CD4-positive, alpha-beta T cell treated with Interleukin-4 for 1 hour (primary cell): ENCODE data around the gene KCNMB2.

ENCODE experiments used
- DNase-seq, 2 donors: peaks; one replicate each; pipeline ENCODE4 v3.0.0-alpha.2; 2020 to 2022

The KCNMB2 gene

DNA sequence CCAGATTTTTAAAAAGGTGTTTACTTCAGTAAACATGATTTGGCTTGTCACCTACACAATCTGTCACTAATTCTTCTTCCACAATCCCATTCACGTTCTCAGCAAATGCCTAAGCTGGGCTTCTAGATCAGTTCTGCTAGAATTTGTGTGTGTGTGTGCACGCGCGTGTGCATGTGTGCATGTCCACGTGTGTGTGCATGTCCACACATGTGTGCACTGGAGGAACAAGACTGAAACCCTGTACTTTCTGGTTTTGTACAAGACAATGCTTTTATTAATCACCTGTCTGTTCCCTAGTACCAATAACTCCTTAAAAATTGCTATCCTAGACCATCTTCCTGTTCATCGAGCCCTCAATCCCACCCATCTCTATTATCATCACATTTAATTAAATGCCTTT, 229.2 kb downstream of the KCNMB2 start:
- no peak for DNase-seq

DNA sequence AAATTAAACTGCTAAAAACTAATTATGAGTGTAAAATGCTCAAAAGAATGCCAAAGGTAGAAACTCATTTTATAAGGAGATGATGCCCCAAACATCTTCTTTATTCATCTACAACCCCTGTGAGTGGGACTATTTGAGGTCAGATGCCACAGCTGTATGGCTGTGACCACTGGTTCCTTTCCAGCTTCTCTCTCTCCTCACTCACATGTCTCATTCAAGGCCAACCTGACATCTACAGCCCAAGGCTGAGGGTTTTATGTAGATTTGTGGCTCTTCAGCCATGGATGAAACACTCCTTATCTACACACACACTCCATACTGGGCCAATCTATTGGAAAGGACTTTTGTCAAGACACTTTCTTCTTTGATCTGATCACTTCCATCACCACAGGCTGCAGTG, 231.3 kb downstream of the KCNMB2 start:
- DNase-seq = no peak

DNA sequence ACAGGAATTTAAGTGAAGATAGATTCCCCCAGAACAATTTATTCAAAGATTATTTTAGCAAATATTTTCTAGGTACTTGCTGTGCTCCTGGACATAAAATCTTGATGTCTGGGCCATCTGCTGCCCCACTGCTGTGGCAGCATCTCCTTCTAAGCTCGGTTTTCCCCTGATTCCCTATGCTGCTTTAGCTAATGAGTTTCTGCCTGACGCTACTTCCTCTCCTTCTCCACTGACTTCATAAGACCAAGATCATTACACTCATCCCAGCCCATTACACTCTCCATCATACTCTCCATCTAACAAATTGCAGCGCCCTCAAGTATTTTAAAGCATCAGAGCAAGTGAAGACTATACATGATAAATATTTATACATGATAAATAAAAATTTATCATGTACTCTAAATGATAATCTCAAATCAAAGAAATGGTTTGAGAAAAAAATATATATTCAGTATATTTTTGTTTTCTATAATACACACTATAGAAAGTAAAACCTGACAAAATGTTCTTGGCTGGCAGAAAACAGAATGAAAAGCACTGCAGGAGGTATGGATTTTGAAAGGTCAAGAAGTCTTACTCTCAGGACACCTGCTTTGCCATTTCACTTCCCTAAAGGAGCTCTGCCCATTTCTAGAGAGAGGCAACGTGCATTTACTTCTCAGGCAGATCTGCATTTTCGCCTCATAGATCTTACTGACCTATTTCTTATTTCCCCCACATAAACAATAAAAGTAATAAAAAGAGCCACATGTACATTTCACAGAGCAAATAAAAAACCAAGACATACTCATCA, 232.0 kb downstream of the KCNMB2 start:
- DNase-seq = no peak

DNA sequence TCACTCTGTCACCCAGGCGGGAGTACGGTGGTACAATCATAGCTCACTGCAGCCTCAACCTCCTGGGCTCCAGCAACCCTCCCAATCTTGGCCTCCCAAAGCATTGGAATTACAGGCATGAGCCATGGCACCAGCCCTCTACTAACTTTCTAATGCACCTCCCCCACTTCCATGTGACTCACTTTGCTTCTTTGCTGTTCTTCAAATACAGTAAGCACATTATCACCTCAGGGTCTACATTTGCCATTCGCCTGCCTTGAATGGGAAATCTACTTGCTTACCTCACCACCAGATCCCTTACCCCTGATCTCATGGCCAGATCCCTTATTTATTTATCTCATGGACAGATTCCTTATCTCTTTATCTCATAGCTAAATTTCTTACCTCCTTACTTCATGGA, 235.3 kb downstream of the KCNMB2 start:
- no peak for DNase-seq

DNA sequence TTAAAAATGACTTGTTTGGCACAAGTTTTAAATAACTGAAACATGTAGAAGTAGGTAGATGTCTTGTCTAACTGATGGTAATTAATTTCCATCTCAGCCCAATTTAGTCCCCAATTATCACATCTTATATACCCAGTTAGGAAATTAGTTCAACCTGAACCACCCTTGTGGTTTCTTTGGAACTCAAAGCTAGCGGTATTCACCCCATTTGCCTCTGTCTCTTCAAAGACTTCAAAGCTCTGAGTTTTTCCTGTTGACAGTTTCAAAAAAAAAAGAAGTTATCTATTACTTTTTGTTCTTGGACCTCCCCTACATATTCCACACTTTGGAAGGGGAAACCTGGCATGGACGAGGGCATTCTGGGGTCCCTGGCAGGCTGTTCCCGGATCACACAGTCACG, 236.5 kb downstream of the KCNMB2 start:
- DNase-seq = no peak

DNA sequence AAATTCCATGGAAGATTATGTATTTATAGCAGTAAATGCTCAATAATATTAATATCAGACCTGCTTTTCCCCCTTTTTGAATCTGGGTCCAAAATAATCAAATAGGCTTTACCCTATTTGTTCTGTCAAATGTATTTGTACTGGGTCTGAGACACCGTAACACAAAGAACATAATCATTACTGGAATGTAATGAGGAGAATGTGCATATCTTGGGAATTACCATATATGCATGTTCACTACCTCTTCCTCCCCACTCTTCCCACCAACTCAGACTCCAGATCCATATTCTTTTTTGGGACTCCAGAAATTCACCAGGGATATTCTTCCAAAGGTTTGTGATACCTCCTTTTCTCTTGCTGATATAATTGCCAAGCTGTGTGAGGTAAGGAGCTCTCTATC, 237.1 kb downstream of the KCNMB2 start:
- DNase-seq = no peak

DNA sequence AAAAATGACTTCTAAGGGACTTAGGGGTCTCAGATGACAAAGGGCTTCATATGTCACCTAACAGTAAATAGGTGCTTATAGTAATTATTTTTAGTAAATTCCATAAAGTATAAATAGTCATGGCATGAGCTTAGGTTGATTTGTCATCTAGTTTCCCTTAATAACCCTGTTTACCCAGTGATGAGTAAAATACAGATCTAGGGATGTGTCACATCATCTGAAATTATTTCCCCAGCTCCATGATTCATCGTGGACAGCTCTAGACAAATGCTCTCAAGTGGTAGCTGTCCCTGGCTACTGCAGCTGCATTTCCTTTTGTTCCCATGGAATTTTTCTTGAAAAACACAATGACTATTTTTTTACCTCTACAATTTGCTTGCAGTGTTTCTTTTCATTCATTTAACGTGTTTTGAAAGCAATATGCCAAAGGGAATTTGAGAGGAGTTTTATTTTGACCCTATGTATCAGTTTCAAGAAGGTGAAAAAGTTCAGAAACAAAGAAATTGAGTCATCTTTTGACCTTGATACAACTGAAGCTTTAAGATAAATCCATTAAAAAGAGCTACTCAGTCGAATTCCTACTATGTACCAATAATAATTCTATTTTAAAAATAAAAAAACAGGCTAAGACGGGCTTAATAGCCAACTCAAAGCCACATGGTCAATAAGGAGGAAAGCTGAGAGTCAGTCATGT, 241.6 kb downstream of the KCNMB2 start:
- DNase-seq = no peak

DNA sequence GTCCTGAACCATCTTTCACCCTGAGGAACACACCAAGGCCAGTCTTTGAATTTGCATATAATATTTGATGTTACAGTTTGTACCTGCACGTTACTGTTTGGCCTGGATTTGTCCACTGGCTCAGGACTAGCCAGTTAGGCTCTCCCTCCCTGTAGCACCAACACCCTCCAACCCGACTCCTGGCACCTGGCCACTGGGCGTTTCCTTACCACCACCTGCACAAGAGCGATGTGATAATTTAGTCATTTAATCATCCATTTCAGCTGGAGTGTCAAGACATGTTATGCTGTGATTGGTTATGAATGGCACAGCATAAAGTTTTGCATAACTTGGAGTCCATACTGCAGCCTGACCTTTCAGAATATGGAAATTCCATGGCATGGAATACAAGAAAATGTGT, 242.4 kb downstream of the KCNMB2 start:
- DNase-seq = no peak

DNA sequence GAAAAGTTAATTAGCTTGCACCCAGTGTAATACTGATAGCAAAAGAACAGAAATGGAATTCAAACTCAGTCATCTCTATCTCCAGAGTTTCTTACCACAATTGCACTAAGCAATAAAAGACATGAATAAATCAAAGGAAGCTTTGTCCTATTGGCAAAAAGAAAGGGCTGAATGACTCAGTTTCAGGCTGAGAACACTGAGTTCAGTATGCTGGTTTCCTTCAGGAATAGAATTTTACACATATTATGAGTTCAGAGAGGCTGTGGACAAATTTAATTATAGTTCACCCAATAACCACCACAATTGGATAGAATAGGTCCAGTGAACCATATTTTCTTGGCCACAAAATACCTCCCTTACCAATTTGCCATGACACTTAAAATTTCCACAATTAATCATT, 249.7 kb downstream of the KCNMB2 start:
- no peak for DNase-seq

DNA sequence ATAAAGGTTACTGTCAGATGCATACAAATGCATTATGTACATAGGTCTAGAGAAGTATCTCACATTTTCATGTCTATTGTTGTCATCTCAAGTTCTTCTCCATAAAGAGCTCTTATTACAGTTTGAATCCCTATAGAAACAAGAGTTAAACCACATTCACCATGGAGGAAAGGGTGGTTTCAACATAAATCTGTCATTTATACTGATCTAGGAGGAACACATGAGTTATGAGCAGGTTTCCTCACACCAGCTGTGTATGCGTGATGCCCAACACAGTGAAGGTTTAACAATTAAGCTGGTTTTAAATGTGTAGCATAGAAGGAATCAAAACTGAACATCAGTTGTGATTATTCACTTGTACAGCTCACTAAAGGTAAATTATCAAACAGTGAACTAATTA, 251.7 kb downstream of the KCNMB2 start:
- DNase-seq = no peak

DNA sequence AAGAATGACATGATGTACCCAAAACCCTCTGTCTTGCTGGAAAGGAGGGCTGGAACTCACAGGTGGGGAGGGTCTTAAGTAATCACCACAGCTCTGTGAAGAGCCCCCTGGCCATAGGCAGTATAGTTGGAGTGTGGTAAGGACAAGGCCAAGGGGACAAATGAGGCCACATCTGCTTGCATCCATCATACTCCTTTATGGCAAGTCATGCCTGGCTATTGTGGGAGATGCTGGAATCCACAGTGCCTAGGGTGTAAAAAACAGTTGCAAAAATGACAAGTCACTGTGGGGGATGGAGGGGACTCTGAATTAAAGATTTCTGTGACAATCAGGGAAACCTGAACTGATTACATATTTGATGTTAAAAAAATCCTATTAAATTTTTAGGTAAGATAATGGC, 258.5 kb downstream of the KCNMB2 start:
- no peak for DNase-seq

DNA sequence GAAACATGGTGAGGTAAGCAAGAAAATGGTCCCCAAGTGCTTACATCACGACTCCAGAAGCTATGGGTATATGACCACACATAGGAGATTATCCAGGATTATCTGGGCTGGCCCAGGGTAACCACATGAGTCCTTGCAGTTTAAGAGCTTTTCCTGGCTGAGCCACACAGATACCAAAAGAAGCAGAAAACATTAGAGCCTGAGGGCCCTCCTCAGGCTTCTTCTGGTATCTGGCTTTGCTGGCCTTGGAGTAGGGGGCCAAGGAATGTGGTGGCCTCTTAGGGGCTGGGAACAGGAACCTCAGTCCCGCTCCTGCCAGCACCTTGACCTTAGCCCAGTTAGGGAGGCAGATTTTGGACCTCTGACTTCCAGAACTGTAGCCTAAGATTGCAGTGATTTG, 259.1 kb downstream of the KCNMB2 start:
- no peak for DNase-seq

DNA sequence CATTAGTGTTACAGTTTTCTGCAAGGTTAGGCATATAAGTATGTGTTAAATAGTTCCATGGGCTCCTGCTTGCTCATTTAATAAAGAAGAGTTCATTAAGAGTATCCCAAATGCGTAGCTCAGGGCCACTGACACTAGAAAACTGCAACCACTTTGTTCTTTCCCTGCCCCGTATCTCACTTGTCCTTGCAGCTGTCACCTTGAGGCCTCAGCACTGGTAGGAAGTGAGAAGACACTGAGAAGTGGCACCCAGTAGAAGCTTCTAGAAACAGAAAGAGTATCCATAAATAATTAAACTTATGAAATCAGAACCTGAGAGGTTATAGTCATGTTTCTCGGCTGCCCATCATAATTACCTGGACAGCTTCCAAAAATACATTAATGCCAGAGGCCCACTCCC, 266.0 kb downstream of the KCNMB2 start:
- DNase-seq = no peak

DNA sequence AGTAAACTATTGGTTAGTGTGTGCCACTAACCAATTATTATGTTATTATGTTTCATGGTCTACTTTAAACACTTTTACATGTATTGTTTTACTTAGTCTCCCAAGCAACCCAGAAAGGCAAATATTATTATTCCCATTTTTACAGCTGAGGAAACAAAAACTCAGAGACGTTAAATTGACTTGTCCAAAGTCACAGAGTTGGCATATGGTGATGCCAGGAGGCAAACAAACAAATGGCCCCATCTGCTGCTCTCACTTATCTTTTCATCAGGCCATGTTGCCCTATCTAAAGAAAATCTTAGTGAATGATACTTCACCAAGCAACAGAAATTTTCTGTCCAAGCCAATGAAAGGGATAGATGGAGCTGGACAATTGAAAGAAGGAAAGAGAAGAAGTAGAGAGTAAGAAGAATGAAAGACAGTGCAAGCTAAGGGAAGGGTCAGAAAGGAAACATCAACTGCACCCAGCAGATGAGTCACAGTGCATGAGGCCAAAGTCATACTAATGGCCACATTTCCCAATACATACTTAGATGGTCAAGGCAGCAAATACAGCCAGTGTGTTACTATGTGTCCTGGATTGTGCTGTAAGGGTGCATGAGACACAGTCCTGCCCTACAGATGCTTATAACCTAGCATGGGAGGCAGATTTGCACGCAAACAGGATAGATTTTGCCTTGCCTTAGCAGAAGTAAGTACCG, 266.9 kb downstream of the KCNMB2 start:
- no peak for DNase-seq

DNA sequence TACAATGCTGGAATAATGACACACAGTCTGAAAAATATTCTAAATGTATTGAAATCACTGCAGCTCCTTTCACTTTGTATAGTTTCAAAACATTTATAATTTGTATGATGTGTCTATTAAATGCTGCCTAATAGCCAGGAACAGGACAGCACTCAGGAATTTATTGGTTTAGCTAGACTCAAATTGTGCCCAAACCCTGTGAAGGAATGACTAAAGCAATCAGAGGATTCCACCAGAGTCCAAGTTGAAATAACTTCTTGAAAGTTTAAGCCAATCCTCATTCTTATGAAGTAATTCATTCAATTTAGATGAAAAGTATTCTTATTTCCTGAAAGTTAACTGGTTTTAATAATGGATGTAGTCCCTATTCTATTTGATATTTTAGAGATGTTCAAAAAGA, 268.4 kb downstream of the KCNMB2 start:
- no peak for DNase-seq

DNA sequence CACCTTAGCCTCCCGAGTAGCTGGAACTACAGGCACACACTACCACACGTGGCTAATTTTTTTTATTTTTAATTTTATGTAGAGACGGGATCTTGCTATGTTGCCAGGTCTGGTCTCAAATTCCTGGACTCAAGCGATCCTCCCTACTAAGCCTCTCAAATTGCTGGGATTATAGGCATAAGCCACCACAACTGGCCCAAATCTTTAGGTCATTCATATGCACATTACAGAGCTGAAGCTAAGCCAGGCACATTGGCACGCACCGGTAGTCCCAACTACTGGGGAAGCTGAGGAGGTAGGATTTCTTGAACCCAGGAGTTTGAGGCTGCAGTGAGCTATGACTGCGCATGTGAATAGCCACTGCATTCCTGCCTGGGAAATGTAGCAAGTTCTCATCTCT, 269.5 kb downstream of the KCNMB2 start:
- DNase-seq = no peak

DNA sequence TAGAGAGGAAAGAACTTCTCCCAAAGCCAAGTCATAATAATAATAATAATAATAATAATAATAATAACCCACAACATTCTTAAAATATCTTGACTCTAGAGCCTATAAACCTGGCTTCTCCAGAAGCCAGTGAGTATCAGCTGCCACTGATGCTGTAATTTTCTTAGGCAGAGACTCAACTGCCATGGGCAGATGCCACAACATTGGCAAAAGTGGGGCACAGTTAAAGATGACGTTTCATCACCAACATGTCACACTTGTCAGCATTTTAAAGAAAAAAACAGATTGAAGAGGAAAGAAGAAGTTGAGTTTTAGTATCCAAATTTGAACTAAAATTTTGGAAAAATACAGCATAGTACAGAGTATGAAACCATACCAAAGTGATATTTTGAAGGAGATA, 270.4 kb downstream of the KCNMB2 start:
- no peak for DNase-seq

DNA sequence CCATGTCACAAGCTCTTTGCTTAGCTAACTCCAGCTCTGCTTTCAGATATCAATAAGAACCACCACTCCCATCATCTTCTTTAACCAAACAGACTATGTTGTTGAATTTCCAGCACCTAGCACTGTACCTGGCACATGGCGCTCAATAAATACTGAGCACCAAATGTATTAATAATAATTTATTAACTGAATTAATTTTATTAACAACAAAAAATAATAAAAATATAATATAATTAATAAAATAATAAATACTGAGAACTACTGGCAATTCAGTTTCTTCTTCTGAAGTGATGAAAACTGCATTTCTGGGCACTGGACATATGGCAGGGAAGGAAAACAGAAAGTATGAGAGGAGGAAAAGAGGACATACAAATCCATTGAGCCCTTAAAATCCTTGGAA, 271.5 kb downstream of the KCNMB2 start:
- no peak for DNase-seq

DNA sequence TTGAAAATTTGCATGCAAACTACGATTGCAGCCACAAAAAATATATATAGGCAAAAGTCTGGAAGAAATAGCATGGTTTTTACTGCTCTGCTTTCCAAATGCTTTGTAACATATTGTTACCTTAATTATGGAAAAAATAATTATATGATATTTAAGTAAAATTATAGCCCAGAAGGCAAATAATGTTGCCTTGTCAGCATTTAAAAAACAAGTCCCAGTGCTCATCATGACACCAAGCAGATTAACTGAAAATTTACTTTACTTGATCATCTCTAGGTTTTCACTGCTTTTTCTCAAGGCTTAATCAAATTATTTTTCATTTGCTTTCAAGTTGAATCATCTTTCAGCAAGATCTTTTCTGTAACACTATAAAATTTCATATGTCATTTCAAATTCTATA, 272.5 kb downstream of the KCNMB2 start:
- no peak for DNase-seq

DNA sequence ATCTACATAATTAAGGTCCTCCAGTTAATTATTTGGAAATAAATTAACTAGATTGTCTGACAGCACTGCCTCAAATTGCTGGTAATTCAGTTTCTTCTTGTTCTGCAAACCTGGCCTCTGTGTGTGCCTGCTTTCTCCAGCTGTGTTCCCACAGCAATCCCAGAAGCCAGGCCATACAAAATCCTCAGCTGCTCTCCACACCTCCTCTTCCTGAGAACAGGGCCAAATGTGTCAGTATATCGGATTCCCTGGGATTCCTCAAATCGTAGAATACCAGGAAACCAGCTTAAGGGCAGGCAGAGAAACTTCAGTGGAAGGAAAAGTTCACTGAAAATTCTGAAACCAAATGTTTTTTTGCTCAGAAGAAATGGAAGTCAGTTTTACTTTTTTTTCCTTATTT, 273.9 kb downstream of the KCNMB2 start:
- no peak for DNase-seq

DNA sequence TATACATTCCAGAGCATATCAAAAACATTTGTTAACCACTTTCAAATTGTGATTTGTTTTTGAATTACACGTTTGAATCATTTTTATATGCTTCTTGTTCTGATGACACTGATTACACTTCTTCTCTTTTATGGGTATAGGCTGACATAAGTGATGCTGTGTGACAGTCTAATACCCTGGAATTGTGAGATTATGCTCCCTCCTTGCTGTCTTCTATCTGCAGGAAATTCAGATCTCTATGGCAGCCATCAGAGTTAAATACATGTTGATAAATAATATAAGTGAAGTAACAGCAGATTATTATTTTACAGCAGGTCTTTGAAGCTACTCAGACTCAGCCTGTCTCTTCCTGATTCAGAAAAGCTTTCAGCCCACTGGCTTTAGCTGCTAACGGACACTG, 286.5 kb downstream of the KCNMB2 start:
- no peak for DNase-seq

DNA sequence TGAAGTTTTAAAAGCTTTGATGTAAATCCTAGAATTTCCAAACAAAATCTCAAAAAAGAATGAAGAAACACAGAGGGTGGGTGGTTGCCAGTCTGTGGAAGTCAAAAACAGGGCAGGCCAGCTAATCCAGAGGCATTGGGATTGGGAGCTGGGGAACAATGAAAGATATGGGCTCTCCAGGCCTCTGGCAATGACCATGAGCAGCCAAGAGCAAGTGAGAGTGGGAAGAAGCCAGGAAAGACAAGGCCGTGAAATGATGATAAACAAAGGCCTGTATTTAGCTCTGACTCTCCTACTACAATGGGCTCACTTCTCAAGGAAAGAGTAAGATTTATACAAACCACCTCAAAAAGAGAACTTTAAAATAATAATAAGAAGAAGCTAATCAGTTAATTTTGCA, 286.9 kb downstream of the KCNMB2 start:
- no peak for DNase-seq

DNA sequence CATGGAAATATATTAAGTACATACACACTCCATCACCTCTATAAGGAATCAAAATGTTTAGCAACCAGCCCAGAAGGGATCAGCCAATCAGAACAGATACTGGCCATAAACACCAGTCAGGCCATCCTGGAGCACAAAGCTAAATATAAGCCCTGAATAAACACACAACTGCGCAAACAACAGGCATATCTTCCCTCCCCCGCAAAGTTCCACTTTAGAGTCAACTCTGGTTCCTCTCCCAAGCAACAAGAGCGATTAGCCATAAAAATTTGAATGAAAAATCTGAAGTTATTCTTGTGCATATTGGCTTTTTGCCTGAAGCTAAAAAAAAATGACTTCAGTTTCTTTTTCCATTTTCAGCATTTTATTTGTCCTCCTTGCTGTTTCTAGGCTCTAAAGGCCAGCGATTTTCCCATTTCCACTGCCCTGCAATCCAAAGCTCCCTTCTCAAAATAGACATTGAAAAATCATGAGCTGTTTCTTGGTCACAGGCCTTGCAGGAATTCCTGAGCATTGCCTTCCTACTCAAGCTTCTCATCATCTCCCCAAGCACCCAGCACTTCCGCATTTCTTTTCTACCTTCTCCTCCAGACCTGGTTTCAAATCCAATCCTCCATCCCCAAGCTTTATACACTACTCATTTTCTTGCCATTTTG, 287.5 kb downstream of the KCNMB2 start:
- no peak for DNase-seq
